Muscle of leg (tissue), 16 donors: ENCODE data around the gene GDF11. TPM values are rescaled to one million over a fixed set of nuclear protein-coding genes. Genes with fewer than 3 reads are reported as not detected.

Experiments used
- DNase-seq: peaks from one replicate; pipeline ENCODE4 v3.0.0; 2013
- H3K27ac ChIP-seq: one replicate; pipeline ENCODE4 v1.5.1; 2013; ENCODE audit warnings: mild to moderate bottlenecking, low read length, control low read depth
- H3K27me3 ChIP-seq: one replicate; pipeline ENCODE4 v1.6.1; 2013; ENCODE audit warnings: low read length; ENCODE audit not compliant: control insufficient read depth, insufficient read depth
- H3K36me3 ChIP-seq: one replicate; pipeline ENCODE4 v1.6.1; 2013; ENCODE audit warnings: low read length; ENCODE audit not compliant: control insufficient read depth, insufficient read depth
- H3K4me1 ChIP-seq: one replicate; pipeline ENCODE4 v1.6.1; 2013; ENCODE audit warnings: low read length; ENCODE audit not compliant: control insufficient read depth, insufficient read depth
- H3K4me3 ChIP-seq: one replicate; pipeline ENCODE4 v1.5.1; 2013; ENCODE audit warnings: low read length, control low read depth
- H3K9me3 ChIP-seq: replicated peaks from 2 replicates; pipeline ENCODE4 v1.6.1; 2013; ENCODE audit warnings: low read depth, low read length; ENCODE audit not compliant: control insufficient read depth
- WGBS: methylation state at CpG from one replicate; pipeline ENCODE4 v1.1.5; 2013; ENCODE audit warnings: missing lambda C conversion rate; ENCODE audit not compliant: insufficient coverage; 5-methylcytosine and 5-hydroxymethylcytosine counted together
- long read RNA-seq, 11 donors: transcript quantifications; one replicate each; lab custom pipeline, GENCODE V29; 2026
- polyA plus RNA-seq, 8 donors: library from polyadenylated mRNA; unstranded; fragments of 120-200 nt; gene quantifications; one replicate each; pipeline versions ENCODE4 v1.2.1 to v1.2.3, GENCODE V29; 2013; ENCODE audit warnings: inconsistent platforms in 1 of 8, low replicate concordance in 1 of 8; ENCODE audit not compliant: insufficient read length in 8 of 8, insufficient read depth in 1 of 8
- total RNA-seq: library from RNA; stranded (reverse); fragments of 120-200 nt; gene quantifications from one replicate; pipeline ENCODE4 v1.2.4, GENCODE V29; 2013

GDF11 gene
- total RNA-seq (4.5 TPM), polyA plus RNA-seq (10 to 100 TPM in 6 of 8 donors, 1 to 10 TPM in 2; 8.3 to 12.4 (median 10.7) TPM)
- long read RNA-seq, donor 1, full-length matches to known transcripts, result 1 of 1 reads
- long read RNA-seq, donor 1, partial matches to known transcripts, result 0 of 1 reads
- long read RNA-seq, donor 1, other reads (novel, unspliced or antisense), result 0 of 1 reads
- long read RNA-seq, donor 2, result 0 reads
- long read RNA-seq, donor 3, full-length matches to known transcripts, result 4 of 4 reads
- long read RNA-seq, donor 3, partial matches to known transcripts, result 0 of 4 reads
- long read RNA-seq, donor 3, other reads (novel, unspliced or antisense), result 0 of 4 reads
- long read RNA-seq, donor 4, partial matches to known transcripts, result 18 of 39 reads
- long read RNA-seq, donor 4, other reads (novel, unspliced or antisense), result 21 of 39 reads
- long read RNA-seq, donor 5, full-length matches to known transcripts, result 2 of 229 reads
- long read RNA-seq, donor 5, partial matches to known transcripts, result 199 of 229 reads
- long read RNA-seq, donor 5, other reads (novel, unspliced or antisense), result 28 of 229 reads
- long read RNA-seq, donor 6, full-length matches to known transcripts, result 5 of 188 reads
- long read RNA-seq, donor 6, partial matches to known transcripts, result 183 of 188 reads
- long read RNA-seq, donor 6, other reads (novel, unspliced or antisense), result 0 of 188 reads
- long read RNA-seq, donor 7, full-length matches to known transcripts, result 6 of 108 reads
- long read RNA-seq, donor 7, partial matches to known transcripts, result 102 of 108 reads
- long read RNA-seq, donor 7, other reads (novel, unspliced or antisense), result 0 of 108 reads
- long read RNA-seq, donor 8, partial matches to known transcripts, result 6 of 6 reads
- long read RNA-seq, donor 8, other reads (novel, unspliced or antisense), result 0 of 6 reads
- long read RNA-seq, donor 9, full-length matches to known transcripts, result 1 of 78 reads
- long read RNA-seq, donor 9, partial matches to known transcripts, result 37 of 78 reads
- long read RNA-seq, donor 9, other reads (novel, unspliced or antisense), result 40 of 78 reads
- long read RNA-seq, donor 10, full-length matches to known transcripts, result 2 of 2 reads
- long read RNA-seq, donor 10, partial matches to known transcripts, result 0 of 2 reads
- long read RNA-seq, donor 10, other reads (novel, unspliced or antisense), result 0 of 2 reads
- long read RNA-seq, donor 11, full-length matches to known transcripts, result 1 of 77 reads
- long read RNA-seq, donor 11, partial matches to known transcripts, result 76 of 77 reads
- long read RNA-seq, donor 11, other reads (novel, unspliced or antisense), result 0 of 77 reads

DNA sequence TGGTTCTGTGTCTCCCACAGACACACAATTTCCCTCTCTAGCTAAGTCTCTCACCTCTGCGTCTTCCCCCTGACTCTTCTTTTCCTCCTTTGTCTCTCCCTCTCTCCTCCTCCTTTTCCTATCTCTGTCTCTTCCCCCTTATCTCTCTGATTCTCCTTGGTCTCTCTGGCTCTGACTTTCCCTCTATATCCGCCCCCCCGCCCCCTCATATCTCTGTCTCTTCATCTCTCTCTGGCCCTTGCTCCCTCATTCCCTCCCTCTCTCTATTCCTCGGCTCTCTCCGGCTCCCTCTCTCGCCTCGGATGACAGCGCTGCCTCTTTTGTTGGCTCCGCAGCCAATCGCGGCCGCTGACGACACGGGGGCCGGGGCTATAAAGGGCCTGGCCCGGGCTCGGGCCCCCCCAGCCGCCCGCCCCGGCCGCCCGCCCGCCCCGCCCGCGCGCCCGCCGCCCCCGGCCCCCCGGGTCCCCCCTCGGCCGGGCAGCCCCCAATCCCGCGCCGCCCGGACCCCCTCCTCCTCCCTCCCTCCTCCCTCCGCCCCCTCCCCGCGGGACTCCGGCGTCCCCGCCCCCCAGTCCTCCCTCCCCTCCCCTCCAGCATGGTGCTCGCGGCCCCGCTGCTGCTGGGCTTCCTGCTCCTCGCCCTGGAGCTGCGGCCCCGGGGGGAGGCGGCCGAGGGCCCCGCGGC lies at the start of gene GDF11:
Gene GDF11 (plus strand): TSS at position 404 of the 687 bp plus-strand sequence. CDS start 195 bp downstream, at position 599.
- WGBS, result under 1% methylated on average over 10 of the region's 53 CpGs
- Histone ChIP-seq H3K27ac (peak within 1 kb of the TSS; percentile 91), H3K4me1 (peaks cover 41% of the 10 kb centered on the region), H3K27me3 (peaks cover 2% of the 10 kb centered on the region), H3K36me3 (no peaks in the 10 kb centered on the region), H3K9me3 (no peaks in the 10 kb centered on the region), H3K4me3 (peak within 1 kb of the TSS; percentile 71)
- DNase-seq, result peak; percentile 96

DNA sequence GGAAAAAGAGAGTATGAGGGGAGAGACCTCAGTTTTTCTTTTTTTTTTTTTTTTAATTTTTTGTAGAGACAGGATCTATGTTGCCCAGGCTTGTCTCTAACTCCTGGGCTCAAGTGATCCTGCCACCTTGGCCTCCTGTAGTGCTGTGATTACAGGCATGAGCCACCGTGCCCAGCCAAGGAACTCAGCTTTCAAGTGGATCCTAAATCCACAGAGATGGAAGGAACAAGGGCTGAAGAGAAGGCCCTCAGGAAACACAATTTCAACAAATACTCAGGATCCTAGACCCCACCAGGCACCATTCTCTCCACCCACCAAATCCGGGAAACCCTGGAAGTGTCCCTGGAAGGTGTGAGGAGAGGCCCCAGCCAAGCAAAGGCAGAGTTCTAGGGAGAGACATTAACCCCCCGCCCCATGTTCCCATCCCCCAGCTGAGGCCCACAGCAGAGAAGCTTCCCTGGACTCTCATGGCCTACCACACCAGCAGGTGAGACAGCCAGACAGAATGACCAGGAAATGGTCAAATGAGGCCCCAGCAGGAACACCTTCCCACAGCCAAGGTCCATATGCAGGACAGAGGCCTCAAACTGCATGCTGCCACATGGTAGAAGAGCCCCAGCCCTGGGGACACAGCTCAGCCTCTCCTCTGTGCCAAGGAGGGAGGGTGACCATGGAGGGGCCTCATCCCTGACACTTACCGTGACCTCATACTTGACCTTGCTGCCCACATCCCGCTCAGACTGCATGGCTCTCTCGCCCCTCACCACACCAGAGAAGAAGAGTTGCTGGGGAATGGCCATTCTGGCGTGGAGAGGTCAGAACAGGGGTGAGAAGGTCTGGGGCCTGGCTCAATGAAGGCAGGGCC lies 49.4 kb upstream of the GDF11 start:
- H3K4me3 ChIP-seq, result no peak overlapping the region
- no peak overlapping the region for H3K27ac ChIP-seq
- H3K36me3 ChIP-seq, result peaks cover 80% of the 10 kb centered on the region
- DNase-seq, result no peak
- 100% methylated on average over 1 of the region's 7 CpGs for whole genome bisulfite sequencing
- no peaks in the 10 kb centered on the region for H3K27me3 ChIP-seq
- no peaks in the 10 kb centered on the region for H3K9me3 ChIP-seq
- H3K4me1 ChIP-seq, result no peaks in the 10 kb centered on the region

DNA sequence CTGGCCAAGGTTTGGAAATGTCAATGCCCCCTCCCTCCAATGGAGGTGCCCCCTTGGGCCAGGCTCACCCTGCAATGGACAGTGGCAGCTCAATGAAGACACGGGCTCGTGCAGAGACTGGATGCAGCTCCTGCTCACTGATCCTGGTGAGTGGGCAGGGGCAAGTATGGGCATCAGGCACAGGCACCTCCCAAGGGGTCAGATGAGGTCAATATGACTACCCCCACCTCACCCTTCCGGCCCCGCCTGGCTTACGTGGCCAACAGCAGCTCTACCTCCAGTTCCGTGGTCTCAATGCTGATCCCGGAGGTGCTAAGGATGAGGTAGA lies 48.8 kb upstream of the GDF11 start:
- Histone ChIP-seq H3K36me3 (peaks cover 80% of the 10 kb centered on the region), H3K4me1 (no peaks in the 10 kb centered on the region), H3K9me3 (no peaks in the 10 kb centered on the region), H3K27ac (no peak overlapping the region), H3K27me3 (no peaks in the 10 kb centered on the region), H3K4me3 (no peak overlapping the region)
- no peak for DNase-seq
- WGBS, result 100% methylated on average over 2 of the region's 7 CpGs

DNA sequence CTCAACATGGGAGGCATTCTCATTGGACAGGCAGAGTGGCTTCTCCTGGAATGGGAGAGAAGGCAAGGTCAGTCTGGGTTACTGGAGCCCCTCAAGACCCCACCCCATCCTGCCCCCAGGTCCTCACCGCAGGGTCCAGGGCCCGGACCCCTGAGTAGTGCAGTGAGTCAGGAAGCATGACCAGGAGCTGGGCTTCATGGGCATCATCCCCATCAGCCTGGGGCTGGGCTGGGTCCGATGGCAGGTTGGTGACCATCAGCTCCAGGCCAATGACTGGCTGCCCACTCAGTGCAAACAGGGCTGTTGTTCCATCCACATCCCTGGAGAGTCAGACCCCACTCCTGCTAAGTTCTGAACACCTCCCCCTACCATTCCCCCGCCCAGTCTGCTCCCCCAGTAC lies 48.3 kb upstream of the GDF11 start:
- no peaks in the 10 kb centered on the region for H3K9me3 ChIP-seq
- DNase-seq, result no peak
- no peak overlapping the region for H3K4me3 ChIP-seq
- no peak overlapping the region for H3K27ac ChIP-seq
- H3K27me3 ChIP-seq, result no peaks in the 10 kb centered on the region
- H3K4me1 ChIP-seq, result no peaks in the 10 kb centered on the region
- WGBS, result 93% methylated on average over 4 of the region's 4 CpGs
- H3K36me3 ChIP-seq, result peaks cover 81% of the 10 kb centered on the region

- no peak overlapping the region for H3K27ac ChIP-seq
- H3K36me3 ChIP-seq, result peaks cover 88% of the 10 kb centered on the region
- peaks cover 3% of the 10 kb centered on the region for H3K4me1 ChIP-seq
- no peak for DNase-seq
- H3K9me3 ChIP-seq, result no peaks in the 10 kb centered on the region
- 81% methylated on average over 4 of the region's 7 CpGs for WGBS
- H3K27me3 ChIP-seq, result no peaks in the 10 kb centered on the region
- H3K4me3 ChIP-seq, result no peak overlapping the region
These were observed 47.6 kb upstream of the GDF11 start for GRCh38 chr12:55695349-55695748.

DNA sequence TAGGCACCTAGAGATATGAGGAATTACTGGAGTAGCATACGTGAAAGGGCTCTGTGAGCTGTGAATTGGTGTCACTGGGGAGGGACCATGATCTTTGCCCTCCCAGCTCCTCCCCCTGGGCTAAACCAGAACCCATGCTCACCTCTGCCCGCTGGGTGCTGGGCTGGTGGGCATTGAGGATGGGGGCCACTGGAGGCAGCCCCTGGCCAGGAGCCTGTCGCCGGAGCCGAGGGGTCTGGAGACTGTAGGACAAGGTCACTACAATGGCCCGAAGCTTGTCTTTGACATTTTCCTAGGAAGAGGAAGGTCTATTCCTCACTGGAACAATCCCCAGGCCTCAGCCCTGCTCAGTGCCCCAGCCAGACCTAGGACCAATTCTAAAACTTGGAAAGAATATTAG lies 46.8 kb upstream of the GDF11 start:
- no peak for DNase-seq
- H3K4me1 ChIP-seq, result peaks cover 11% of the 10 kb centered on the region
- no peaks in the 10 kb centered on the region for H3K27me3 ChIP-seq
- H3K36me3 ChIP-seq, result peaks cover 94% of the 10 kb centered on the region
- H3K9me3 ChIP-seq, result no peaks in the 10 kb centered on the region
- H3K27ac ChIP-seq, result no peak overlapping the region
- no peak overlapping the region for H3K4me3 ChIP-seq
- no CpG with 5 or more reads among the region's 6 CpGs for WGBS

DNA sequence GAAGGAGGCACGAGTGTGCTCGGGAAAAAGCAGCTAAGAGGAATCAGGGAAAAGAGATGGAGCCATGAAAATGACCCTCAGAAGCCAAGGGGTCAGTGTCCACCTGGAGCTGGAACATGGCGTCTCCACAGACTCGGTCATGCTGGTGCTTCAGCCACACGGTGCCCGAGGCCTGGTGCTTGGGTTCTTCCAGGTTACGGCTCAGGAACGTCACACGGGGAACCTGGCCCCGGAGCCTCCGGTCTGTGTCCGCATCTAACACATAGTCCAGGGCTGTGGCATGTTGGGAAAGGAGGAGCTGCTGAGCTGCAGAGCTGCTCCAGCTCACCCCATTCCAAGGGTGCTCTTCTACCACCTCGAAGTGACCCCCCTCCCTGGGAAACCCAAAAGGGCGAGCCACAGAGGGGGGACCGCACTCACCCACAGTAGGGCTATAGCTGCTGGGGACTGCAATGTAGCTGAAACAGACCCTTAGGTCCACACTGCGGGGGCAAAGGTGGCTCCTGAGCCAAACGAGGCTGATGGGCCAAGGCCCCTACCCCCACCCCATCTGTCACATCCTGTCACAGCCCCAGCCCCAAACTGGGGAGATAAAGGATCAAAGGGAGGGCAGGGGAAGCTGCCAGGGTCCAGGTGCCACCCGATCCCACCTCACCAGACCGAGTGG lies 46.0 kb upstream of the GDF11 start:
- H3K27ac ChIP-seq, result no peak overlapping the region
- H3K4me1 ChIP-seq, result peaks cover 14% of the 10 kb centered on the region
- peaks cover 91% of the 10 kb centered on the region for H3K36me3 ChIP-seq
- H3K4me3 ChIP-seq, result no peak overlapping the region
- no peak for DNase-seq
- no peaks in the 10 kb centered on the region for H3K27me3 ChIP-seq
- 78% methylated on average over 9 of the region's 19 CpGs for WGBS
- H3K9me3 ChIP-seq, result no peaks in the 10 kb centered on the region

DNA sequence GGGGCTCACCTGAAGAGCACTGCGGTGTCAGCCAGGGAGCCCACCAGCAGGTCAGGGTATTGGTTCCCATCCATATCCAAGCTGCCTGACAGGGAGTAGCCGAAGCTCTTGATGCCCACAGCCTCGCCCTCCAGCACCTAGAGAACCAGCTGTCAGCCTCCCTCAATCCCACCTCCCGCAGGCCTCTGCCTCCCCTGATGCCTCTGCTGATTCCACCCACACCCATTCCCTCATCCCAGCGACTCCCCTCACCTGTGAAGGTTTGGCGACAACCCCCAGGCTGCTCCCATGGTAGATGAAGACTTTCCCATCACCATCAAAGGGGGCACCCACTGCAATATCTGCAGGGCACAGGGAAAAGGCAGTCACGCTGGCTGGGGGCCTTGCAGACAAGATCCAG lies 45.2 kb upstream of the GDF11 start:
- DNase-seq, result no peak

More for the DNA sequence above, 45.2 kb upstream of the GDF11 start:
- 85% methylated on average over 5 of the region's 7 CpGs for WGBS
- Histone ChIP-seq H3K36me3 (peaks cover 89% of the 10 kb centered on the region), H3K27ac (no peak overlapping the region), H3K9me3 (no peaks in the 10 kb centered on the region), H3K4me1 (peaks cover 18% of the 10 kb centered on the region), H3K27me3 (no peaks in the 10 kb centered on the region), H3K4me3 (no peak overlapping the region)
